A549 (cell line): ENCODE results near the gene RPS15.

Source experiments
- POLR2A ChIP-seq: IDR thresholded peaks from 2 replicates; pipeline ENCODE4 v1.6.1; 2012; ENCODE audit warnings: mild to moderate bottlenecking, low read length
- TFCP2L1 ChIP-seq: fragments of 250-450 bp; sonication (Bioruptor Pico); IDR thresholded peaks from 2 replicates; pipeline ENCODE4 v1.5.0; 2021; ENCODE audit warnings: mild to moderate bottlenecking
- TF ChIP-seq, protein P1 (sequence below): fragments of >200 bp; sonication (Bioruptor Twin); formaldehyde crosslinking; IDR thresholded peaks from 3 replicates; pipeline ENCODE4 v1.5.1; 2016

DNA sequence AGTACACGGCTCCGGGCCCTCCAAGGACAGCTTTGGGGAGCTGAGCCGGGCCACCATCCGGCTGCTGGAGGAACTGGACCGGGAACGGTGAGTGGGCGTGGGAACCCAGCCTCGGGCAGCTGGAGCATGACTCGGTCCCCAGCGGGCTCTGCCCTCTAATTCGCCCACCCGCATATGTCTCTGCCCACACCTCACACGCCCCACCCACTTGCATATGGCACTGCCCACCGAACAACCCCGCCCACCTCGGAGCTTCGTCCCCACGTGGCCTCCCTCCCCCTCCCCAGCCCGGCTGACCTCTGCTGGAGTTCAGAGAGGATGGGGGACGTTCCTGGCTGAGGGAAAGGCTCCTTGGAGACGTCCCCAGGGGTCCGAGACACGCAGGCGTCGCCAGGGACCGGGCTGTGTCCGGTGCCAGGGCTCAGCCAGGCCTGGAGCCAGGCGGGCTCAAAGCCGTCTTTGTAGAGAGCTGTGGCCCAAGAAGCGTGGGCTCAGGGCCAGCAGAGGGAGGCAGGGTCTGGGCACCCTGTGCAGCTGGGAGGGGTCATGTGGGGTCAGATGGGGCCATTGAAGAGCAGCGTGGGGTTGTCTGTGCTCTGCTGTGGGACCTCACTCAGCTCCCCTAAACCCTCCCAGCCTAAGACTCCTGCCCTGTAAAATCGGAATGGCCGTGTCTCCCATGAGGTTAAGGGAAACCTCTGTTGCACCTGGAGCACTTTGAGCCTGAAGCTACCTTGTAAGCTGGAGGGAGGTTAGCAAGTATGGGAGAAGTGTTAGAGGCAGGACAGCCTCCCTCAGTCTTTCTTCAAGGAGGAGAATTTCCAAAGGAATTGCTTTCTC, 15.5 kb downstream of the RPS15 start:
- TF ChIP-seq, protein P1, sequence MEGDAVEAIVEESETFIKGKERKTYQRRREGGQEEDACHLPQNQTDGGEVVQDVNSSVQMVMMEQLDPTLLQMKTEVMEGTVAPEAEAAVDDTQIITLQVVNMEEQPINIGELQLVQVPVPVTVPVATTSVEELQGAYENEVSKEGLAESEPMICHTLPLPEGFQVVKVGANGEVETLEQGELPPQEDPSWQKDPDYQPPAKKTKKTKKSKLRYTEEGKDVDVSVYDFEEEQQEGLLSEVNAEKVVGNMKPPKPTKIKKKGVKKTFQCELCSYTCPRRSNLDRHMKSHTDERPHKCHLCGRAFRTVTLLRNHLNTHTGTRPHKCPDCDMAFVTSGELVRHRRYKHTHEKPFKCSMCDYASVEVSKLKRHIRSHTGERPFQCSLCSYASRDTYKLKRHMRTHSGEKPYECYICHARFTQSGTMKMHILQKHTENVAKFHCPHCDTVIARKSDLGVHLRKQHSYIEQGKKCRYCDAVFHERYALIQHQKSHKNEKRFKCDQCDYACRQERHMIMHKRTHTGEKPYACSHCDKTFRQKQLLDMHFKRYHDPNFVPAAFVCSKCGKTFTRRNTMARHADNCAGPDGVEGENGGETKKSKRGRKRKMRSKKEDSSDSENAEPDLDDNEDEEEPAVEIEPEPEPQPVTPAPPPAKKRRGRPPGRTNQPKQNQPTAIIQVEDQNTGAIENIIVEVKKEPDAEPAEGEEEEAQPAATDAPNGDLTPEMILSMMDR, result no peak
- TF ChIP-seq TFCP2L1 (CRISPR knock-in tag) (no peak), POLR2A (no peak)
